GM21515 (cell line): ENCODE results near the gene YPEL1.
"Not testable (repeated sequence)": the region's sequence is repeated elsewhere in the genome, so short reads cannot be mapped to it uniquely, and the experiment has no call there.

Experiments used
- ATAC-seq: cut with Tn5 transposase; IDR thresholded peaks from one replicate; pipeline ENCODE4 v1.9.1; 2021; ENCODE audit not compliant: unreplicated experiment

Gene YPEL1

GRCh38 chr22:21685164-21685513 is 50.5 kb downstream of the YPEL1 start:
- no peak for ATAC-seq

GRCh38 chr22:21684492-21685163 is 51.0 kb downstream of the YPEL1 start:
- no peak for ATAC-seq

- no peak for ATAC-seq
Measured at GRCh38 chr22:21683401-21683811, 52.2 kb downstream of the YPEL1 start.

- no peak for ATAC-seq
Measured at GRCh38 chr22:21682385-21683175, 53.0 kb downstream of the YPEL1 start.

- no peak for ATAC-seq
Measured at GRCh38 chr22:21681566-21682370, 53.8 kb downstream of the YPEL1 start.

GRCh38 chr22:21680830-21681565 is 54.6 kb downstream of the YPEL1 start:
- ATAC-seq: no peak

- no peak for ATAC-seq
Measured at GRCh38 chr22:21679383-21679782, 56.2 kb downstream of the YPEL1 start.

GRCh38 chr22:21678842-21679241 is 56.8 kb downstream of the YPEL1 start:
- not testable (repeated sequence) for ATAC-seq

- no peak for ATAC-seq
Measured at GRCh38 chr22:21677606-21678443, 57.8 kb downstream of the YPEL1 start.

GRCh38 chr22:21674638-21675245 is 60.9 kb downstream of the YPEL1 start:
- no peak for ATAC-seq

GRCh38 chr22:21673534-21674321 is 61.9 kb downstream of the YPEL1 start:
- no peak for ATAC-seq

- no peak for ATAC-seq
Measured at GRCh38 chr22:21672107-21672629, 63.4 kb downstream of the YPEL1 start.

- no peak for ATAC-seq
Measured at GRCh38 chr22:21669026-21669425, 66.6 kb downstream of the YPEL1 start.

- ATAC-seq: no peak
Measured at GRCh38 chr22:21666786-21667185, 68.8 kb downstream of the YPEL1 start.

GRCh38 chr22:21665047-21665851 is 70.3 kb downstream of the YPEL1 start:
- ATAC-seq: no peak

- no peak for ATAC-seq
Measured at GRCh38 chr22:21663738-21664137, 71.9 kb downstream of the YPEL1 start.

GRCh38 chr22:21661991-21662390 is 73.6 kb downstream of the YPEL1 start:
- no peak for ATAC-seq

GRCh38 chr22:21660904-21661303 is 74.7 kb downstream of the YPEL1 start:
- no peak for ATAC-seq
